KBM-7 (cell line): ENCODE measurements around the gene SFXN5.

Experiments
- DNase-seq: peaks from one replicate; pipeline ENCODE4 v3.0.0-alpha.2; 2015
- in situ Hi-C: fragments of 300-500 bp; cut with MboI; formaldehyde crosslinking; loops from 2 replicates; pipeline ENCODE4 v1.14.3; 2020; ENCODE audit warnings: low sequenced_read_pairs, low pct_unique_long_range_greater_than_20kb, mixed read lengths

The SFXN5 gene

DNA sequence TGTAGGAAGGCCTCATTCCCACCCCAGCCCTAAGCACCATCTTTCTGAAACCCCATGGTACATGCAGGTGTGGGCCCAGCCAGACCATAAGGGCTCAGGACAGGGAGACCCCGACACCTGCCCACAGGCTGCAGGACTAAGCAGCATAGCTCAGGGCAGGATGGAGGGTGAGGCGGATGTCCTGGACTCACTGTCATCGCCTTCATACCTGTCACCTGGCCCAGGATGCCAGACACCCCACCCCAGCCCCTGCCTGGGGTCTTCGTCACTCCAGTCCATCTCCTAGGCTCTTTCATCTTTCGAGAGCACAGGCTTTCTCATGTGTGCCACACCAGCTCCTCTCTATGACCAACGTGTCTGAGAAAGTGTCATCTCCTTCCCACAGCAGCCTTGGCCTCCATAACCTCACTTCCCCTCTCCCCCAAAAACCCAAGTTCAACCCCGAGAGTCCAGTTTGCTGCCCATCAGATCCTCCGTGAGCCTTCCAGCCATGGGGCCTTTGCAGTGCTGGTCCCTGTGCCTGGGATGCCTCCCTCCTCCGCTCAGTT is 82.7 kb downstream of the SFXN5 start:
- in situ Hi-C loops: no loop called here
- DNase-seq: no peak

DNA sequence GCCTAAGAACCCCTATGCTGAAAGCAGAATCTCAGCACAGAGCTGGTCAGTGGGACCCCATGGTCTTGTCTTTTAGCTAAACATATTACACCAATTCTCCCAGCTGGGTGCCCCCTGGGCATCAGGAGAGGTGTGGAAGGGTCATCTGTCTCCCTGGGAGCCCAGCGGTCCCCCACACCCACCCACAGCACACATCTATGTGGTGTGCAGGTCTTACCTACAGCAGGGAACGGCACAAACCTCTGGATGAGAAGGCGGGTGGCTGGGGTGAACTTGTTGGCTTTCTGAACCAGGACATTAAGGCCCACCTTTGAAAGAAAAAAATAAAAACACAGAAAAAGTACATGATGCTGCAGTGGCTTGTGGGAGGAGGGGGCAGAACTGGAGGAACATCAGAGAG is 83.5 kb downstream of the SFXN5 start:
- DNase-seq: no peak
- in situ Hi-C loops: no loop called here

DNA sequence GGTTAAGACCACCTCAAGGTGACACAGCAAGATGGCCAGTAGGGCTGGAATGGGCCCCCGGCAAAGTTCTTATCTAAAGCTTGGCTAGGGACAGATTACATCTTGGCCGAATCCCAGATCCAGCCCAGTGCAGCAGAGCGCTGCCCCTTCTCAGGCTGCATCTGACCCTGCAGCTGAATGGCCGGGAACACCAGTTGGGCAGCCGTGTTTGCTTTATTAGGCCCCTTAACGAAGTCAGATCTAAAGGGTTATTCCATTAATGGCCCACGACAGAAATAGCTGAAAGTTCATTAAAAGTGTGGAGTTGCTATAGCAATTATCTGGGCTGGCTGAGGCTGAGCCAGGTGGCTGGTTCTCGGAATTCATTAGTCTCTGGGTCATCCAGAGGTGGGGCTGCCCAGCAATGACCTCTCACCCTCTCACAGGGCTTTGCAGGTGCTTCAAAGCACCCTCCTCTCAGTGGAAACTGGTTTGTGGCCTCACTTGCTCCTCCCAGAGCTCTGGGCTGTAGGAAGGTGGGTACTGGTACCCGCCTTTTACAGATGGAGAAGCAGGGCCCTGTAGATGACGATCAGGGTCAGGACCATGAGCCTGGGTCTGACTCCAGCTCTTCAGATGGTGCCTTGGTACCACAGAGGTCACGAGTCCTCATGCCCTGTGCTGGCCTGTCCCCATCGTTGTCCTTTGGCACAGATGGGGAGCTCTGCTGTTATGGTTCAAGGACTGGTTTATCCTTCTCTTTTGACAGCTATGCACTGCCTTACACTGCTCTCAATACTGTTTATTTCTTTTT is 85.4 kb downstream of the SFXN5 start:
- no peak for DNase-seq
- in situ Hi-C loops: no loop called here

DNA sequence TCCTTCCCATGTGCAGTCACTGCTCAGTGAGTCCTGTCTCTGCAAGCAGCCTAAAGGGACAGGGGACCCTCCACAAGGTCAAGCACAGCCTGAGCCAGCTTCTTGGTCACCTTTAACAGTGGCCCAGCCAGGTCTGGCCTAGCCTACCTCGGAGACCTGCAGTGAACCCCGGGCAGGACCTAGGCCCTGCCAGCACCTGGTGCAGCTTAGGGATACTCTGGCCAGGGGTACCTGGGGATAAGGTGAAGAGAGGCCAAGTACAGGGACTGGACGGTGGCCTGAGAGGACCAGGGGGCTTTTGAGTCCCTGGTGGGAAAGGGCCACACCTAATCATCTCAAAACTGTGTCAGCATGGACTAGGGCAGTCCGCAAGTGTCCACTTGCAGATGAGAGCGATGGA is 86.4 kb downstream of the SFXN5 start:
- no peak for DNase-seq
- in situ Hi-C loops: no loop called here

- DNase-seq: no peak
- in situ Hi-C loops: no loop called here
Measured at GRCh38 chr2:72984172-72984671, 87.3 kb downstream of the SFXN5 start.

- no peak for DNase-seq
- in situ Hi-C loops: no loop called here
Measured at GRCh38 chr2:72983500-72984161, 87.9 kb downstream of the SFXN5 start.

GRCh38 chr2:72982781-72983499 is 88.6 kb downstream of the SFXN5 start:
- in situ Hi-C loops: no loop called here
- no peak for DNase-seq

DNA sequence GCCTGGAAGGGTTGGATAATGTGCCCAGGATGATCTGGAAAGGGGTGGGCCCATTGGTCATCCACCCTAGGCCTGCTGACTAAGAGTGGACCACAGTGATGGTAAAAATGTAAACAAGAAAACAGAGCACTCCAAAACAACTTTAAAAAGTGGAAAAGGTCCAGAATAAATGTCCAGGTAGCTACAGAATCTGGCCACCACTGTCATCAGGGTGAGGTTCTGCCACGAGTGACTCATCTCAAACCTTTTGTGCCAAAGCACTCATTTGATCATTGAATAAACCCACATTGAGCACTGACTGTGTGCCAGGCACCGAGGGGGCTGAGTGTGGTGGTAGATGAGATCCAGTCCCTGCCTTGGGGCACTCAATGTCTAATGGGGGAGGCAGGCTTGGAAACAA is 89.3 kb downstream of the SFXN5 start:
- in situ Hi-C loops: no loop called here
- no peak for DNase-seq

- in situ Hi-C loops: no loop called here
Measured at GRCh38 chr2:72981536-72981935, 90.0 kb downstream of the SFXN5 start.

DNA sequence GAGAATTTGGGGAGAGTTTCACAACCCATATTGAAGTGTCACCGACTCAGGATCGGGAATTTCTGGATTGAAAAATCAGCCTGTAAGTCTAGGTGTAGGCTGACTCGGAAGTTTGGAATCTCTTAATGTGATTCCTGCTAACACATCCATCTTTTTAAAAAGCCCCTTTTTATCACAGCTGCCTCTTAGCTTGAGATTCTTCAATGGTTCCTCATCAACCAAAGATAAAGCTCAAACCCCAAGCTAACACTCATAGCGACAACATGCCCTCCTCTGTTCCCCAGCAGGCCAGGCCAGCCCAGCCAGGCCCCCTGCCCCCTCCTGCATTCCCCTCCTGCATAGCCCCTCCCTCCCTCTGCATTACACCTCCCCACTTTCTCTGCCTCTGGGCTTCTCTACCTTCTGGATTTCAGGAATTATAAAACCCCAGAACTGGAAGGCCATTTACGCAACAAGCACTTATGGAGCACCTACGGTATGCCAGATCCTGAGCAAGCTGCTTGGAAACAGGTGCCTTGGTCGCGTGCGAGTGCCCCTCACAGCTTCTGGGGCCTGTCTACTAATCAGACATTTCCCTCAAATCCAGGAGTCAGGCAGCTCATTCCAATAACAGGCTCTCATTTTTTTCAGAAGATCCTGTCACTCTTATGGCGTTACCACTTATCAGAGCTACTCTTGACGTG is 90.8 kb downstream of the SFXN5 start:
- no peak for DNase-seq
- in situ Hi-C loops: no loop called here

More at GRCh38 chr2:72981536-72981935, 90.0 kb downstream of the SFXN5 start:
- no peak for DNase-seq

GRCh38 chr2:72979896-72980295 is 91.6 kb downstream of the SFXN5 start:
- DNase-seq: peak; percentile 94
- in situ Hi-C loops: no loop called here

- in situ Hi-C loops: no loop called here
- no peak for DNase-seq
Measured at GRCh38 chr2:72975017-72975416, 96.5 kb downstream of the SFXN5 start.

DNA sequence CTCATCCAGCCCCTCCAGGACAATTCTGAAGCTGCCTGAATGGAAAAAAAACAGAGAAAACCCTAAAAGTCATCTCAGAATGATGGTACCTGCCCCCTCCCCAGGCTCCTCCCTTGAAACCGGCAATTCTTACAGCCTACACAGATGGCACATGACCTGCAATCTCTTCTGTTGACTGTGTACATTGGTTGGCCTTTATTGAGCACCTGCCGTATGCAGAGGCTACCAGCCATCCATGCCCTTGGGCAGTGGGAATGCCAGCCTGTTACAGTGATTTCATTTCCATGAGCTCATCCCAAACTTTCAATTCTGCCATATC is 97.1 kb downstream of the SFXN5 start:
- in situ Hi-C loops: no loop called here
- no peak for DNase-seq

GRCh38 chr2:72973566-72974435 is 97.7 kb downstream of the SFXN5 start:
- peak; percentile 58 for DNase-seq

GRCh38 chr2:72973137-72973535 is 98.4 kb downstream of the SFXN5 start:
- in situ Hi-C loops: no loop called here
- no peak for DNase-seq

More at GRCh38 chr2:72973566-72974435, 97.7 kb downstream of the SFXN5 start:
- in situ Hi-C loops: no loop called here

- in situ Hi-C loops: no loop called here
- no peak for DNase-seq
Measured at GRCh38 chr2:72972352-72973136, 99.0 kb downstream of the SFXN5 start.

DNA sequence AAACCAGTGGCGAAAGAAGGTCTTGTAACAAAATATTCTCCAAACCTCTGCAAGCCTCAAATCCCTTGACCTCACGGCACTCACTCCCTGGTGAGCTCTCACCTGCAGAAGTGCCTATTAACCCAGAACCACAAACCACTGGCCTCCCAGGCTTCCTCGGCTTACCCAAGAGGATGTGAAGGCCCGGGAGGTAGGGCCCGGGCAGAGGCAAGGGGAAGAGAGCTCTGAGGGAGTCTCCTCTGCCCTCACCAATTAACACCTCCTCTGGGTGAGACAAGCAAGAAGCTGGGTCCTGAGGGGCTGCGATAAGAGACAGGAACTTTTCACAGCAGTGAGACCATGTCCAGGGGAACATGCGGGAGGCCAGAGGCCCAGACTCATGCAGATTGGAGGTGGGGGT is 100.5 kb downstream of the SFXN5 start:
- in situ Hi-C loops: no loop called here
- no peak for DNase-seq

DNA sequence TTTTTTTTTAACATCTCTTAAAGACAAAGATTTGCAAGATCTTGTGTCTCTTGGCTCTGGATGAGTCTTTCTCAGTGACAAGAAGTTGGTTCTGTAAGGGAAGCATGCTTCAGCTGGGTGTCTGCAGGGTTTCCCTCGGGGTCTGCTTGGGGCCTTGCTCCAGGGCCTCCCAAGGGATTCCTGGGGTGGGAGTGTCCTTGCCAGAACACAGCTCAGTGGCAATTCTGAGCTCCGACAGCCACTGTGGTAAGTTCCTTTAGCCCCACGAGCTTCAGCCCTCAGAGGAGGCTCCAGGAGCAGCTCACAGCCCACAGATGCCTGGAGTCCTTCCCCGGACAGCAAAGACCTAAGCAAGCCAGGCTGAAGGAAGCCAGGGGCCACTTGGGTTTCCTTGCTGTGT is 101.8 kb downstream of the SFXN5 start:
- in situ Hi-C loops: no loop called here
- no peak for DNase-seq
